GM15510 (cell line): Measurements from ENCODE around the gene CLK2.

Experiments used
- POLR2A ChIP-seq: IDR thresholded peaks from 3 replicates; pipeline ENCODE4 v1.6.1; 2011; ENCODE audit warnings: borderline replicate concordance; ENCODE audit not compliant: insufficient read length; ENCODE audit errors: extremely low read depth

Gene CLK2

DNA sequence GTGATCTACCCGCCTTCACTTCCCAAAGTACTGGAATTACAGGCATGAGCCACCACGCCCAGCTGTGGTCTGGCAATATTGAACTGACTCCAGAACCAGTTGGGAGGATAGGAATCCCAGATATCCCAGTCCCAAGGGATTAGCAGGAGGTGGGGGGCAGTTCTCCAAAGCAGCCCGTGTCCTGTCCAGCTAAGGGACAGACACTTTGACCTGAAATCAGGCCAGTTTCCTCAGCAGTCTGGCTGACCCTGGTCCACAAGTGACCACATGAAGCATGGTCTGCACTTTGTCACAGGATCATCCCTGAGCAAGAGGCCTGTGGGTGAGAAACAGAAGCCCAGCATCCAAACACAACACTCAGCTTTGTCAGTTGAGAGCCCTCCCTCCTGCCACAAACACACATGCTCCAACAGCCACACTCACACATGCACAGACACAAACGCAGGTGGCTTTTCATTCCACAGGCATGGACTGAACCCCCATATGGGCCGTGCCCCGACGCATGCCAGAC is 32.6 kb upstream of the CLK2 start:
- TF ChIP-seq POLR2A, result no peak

DNA sequence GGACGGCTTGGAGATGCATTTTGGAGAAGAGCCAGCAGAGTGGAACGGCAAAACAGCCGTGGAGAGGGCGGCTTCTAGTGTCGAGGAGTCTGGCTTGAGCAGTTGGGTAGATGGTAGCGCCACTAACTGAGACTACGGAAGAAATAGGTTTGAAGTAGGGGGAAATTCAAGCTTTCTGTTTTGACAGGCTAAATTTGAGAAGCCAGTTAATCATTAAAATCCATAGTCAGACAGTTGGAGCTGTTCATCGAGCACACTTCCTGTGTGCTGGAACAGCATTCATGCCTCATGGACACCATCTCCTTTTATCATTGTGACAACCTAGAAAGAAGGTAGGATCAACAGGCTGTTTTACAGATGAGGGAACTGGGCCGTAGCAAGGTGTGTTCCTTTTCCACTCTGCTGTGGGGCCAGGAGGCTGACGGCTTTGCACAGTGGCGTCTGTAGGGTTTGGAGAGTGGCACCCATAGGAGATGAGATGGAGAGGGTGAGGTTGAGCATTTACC is 31.3 kb upstream of the CLK2 start:
- no peak for TF ChIP-seq POLR2A

GRCh38 chr1:155301342-155301841 is 28.1 kb upstream of the CLK2 start, which contains the start of gene PKLR:
PKLR (minus strand) TSS chr1:155301438; CDS start chr1:155301395, 43 bp downstream.
- TF ChIP-seq POLR2A, result no peak

GRCh38 chr1:155300553-155301329 is 27.4 kb upstream of the CLK2 start:
- TF ChIP-seq POLR2A, result no peak

DNA sequence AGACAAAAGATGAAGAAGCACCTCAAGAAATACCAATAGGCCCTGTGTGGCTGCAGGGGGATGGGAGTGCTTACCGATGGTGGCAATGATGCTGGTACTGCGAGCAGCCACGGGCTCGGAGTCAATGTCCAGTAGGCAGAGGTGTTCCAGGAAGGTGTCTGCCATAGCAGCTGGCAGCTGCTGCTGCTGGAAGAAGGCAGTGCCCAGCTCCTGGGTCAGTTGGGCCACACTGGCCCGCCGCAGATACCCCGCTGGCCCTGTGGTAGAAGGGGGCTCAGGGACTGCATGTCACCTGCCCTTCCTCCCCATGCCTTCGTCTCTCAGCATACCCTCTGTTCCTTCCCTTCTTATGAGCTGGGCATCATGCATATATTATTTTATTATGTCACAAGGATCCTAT is 26.7 kb upstream of the CLK2 start:
- no peak for TF ChIP-seq POLR2A

GRCh38 chr1:155297384-155297783 is 24.1 kb upstream of the CLK2 start:
- TF ChIP-seq POLR2A, result no peak

- TF ChIP-seq POLR2A, result no peak
These were observed 23.4 kb upstream of the CLK2 start for GRCh38 chr1:155296661-155297060.

DNA sequence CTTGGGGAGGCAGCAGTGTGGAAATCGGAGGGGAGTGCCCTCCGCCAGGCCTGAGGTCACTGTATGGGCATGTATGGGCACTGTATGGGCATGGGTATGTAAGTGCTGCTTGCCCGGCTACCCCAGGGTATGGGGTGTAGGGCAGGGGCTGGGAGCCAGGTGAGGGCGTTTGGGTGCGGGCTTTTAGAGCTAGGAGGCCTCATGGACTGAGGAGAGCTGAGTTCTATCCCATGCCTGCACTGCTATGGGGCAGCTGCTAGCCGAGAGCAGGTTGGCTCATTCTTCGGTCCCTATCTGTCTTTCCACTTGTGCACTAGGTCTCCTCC is 22.6 kb upstream of the CLK2 start:
- no peak for TF ChIP-seq POLR2A

- no peak for TF ChIP-seq POLR2A
These were observed 22.1 kb upstream of the CLK2 start for GRCh38 chr1:155295183-155295941.

- no peak for TF ChIP-seq POLR2A
These were observed 21.3 kb upstream of the CLK2 start for GRCh38 chr1:155294520-155295182.

DNA sequence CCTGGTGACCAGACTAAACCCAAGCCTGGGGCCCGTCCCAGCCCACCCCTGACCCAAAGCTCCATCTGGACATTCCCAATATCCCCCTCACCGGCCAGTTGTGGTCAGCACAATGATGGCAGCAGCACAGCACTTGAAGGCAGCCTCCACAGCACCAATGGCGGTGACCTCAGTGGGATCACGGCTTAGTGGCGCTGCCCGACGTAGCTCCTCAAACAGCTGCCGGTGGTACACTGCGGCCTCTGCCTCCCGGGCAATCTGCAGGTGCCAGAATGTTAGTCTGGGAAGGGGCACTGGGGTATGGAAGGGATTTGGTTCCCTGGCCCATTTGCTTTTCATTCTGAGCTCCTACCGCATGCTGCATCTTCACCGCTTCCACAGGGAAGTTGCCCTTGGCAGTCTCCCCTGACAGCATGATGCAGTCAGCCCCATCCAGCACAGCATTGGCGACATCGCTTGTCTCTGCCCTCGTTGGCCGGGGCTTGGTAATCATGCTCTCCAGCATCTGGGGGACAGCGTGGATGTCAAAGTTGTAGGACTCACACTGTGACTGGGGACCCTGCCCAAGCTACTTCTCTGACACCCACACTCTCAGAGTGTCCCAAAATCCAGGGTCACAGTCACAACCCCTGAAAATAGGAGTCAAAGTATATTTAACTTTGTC is 19.9 kb upstream of the CLK2 start:
- no peak for TF ChIP-seq POLR2A

DNA sequence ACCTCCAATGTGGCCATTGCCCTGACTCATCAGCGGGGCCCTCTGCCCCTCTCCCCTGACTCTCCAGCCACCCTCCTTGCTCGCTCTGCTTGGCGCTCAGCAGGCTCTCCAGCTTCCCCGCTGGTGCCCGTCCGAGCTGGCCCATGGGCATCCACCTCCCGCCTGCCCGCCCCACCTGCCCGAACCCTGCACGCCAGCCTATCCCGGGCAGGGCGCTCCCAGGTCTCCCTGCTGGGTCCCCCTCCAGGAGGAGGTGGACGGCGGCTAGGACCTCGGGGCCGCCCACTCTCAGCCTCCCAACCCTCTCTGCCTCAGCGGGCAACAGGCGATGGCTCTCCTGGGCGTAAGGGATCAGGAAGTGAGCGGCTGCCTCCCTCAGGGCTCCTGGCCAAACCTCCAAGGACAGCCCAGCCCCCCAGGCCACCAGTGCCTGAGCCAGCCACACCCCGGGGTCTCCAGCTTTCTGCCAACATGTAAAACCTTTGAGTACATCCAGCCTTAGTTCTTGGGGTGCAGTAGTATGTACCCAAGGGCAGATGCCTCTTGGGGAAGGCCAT is 14.8 kb upstream of the CLK2 start:
- no peak for TF ChIP-seq POLR2A

GRCh38 chr1:155286544-155286943 is 13.2 kb upstream of the CLK2 start:
- no peak for TF ChIP-seq POLR2A

DNA sequence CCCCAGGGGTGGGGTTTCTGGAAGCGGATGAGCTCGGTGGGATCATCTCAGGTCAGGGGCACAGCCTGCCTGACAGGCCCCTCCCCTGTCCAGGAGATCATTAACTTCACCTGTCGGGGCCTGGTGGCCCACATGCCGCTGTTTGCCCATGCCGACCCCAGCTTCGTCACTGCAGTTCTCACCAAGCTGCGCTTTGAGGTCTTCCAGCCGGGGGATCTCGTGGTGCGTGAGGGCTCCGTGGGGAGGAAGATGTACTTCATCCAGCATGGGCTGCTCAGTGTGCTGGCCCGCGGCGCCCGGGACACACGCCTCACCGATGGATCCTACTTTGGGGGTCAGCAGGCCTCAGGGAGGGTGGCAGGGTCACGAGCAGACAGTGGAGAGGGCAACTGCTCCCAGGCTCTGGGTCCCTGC is 12.3 kb upstream of the CLK2 start:
- TF ChIP-seq POLR2A, result no peak
